Measurements from ENCODE around the gene HDGF. TPM values are rescaled to one million over a fixed set of nuclear protein-coding genes. Genes with fewer than 3 reads are reported as not detected.

Gene HDGF
- total RNA-seq: 100 to 1,000 TPM in 3 of 4 donors, 10 to 100 TPM in 1; 86.5 to 126 (median 113) TPM

- no peak for TF ChIP-seq CTCF (IDR thresholded peaks at IDR 0.05; ENCODE audit: low read depth)
These were observed at the start of gene HDGF for GRCh38 chr1:156751451-156751756. Gene HDGF (minus strand): TSS chr1:156751675. CDS start chr1:156751429, 246 bp downstream.

- TF ChIP-seq CTCF (IDR thresholded peaks at IDR 0.05; ENCODE audit: low read depth): no peak
These were observed 45.9 kb upstream of the HDGF start for GRCh38 chr1:156797212-156797871.

- no peak for TF ChIP-seq CTCF (IDR thresholded peaks at IDR 0.05; ENCODE audit: low read depth)
These were observed 45.0 kb upstream of the HDGF start for GRCh38 chr1:156796340-156797097.

- TF ChIP-seq CTCF (IDR thresholded peaks at IDR 0.05; ENCODE audit: low read depth): no peak
These were observed 44.3 kb upstream of the HDGF start for GRCh38 chr1:156795787-156796186.

GRCh38 chr1:156795374-156795733 is 43.9 kb upstream of the HDGF start:
- TF ChIP-seq CTCF (IDR thresholded peaks at IDR 0.05; ENCODE audit: low read depth): no peak

GRCh38 chr1:156794506-156795373 is 43.3 kb upstream of the HDGF start:
- TF ChIP-seq CTCF (IDR thresholded peaks at IDR 0.05; ENCODE audit: low read depth): no peak
